ENCODE results near the gene LLPH.

The LLPH gene

DNA sequence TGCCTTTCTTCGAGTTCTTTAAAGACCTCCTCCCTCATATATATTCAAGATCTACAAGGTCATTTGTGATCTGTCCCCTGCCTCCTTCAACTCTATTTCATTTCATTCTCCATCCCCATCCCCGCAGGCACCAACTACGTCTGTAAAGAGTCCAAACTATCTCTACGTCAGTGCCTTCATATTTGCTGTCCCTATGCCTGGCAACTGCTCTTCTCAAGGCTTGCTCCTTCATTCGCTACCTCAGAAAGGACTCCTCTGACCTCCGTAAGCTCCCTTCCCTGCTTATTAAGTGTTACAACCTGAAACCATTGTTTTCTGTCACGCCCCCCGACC, 650 bp downstream of the LLPH start:
- peak overlapping the region; percentile 93 for H3K4me3 Mint-ChIP-seq
- H3K4me1 Mint-ChIP-seq = peaks cover 32% of the 10 kb centered on the region
- H3K27me3 Mint-ChIP-seq = no peaks in the 10 kb centered on the region
- ATAC-seq (ENCODE audit: low read depth) (no peak), DNase-seq (ENCODE audit: low spot score in 2 of 2) (no peak)
- H3K27ac Mint-ChIP-seq = peak overlapping the region; percentile 94
- H3K36me3 Mint-ChIP-seq = peaks cover 31% of the 10 kb centered on the region
- H3K9me3 Mint-ChIP-seq = peaks cover 2% of the 10 kb centered on the region

DNA sequence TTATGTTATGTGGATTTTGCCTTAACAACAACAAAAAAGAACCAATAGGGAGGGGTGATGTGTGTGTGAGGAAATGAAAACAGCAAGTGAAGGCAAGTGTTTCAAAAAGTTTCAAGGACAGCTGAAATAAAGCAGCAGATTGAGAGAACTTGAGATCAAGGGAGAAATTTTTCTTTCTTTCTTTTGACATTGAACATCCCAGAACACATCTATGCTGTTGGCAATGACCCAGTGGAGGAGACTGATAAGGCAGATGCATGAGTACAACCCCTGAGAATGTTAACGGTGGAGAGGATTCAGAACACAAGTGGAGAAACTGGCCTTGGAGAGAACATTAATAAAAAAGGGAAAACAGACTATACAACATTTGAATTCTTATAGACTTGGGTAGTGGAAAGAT, 2.9 kb downstream of the LLPH start:
- no peak for DNase-seq (ENCODE audit: low spot score in 2 of 2)
- Mint-ChIP-seq H3K9me3 (peaks cover 2% of the 10 kb centered on the region), H3K36me3 (peaks cover 41% of the 10 kb centered on the region), H3K27ac (no peak overlapping the region), H3K4me3 (no peak overlapping the region), H3K27me3 (no peaks in the 10 kb centered on the region), H3K4me1 (peaks cover 35% of the 10 kb centered on the region)
- ATAC-seq (ENCODE audit: low read depth) = no peak

GRCh38 chr12:66120477-66120876, 10.1 kb downstream of the LLPH start:
- Mint-ChIP-seq H3K27ac (no peak overlapping the region), H3K4me1 (peaks cover 8% of the 10 kb centered on the region), H3K4me3 (no peak overlapping the region), H3K36me3 (peaks cover 27% of the 10 kb centered on the region), H3K27me3 (no peaks in the 10 kb centered on the region), H3K9me3 (no peaks in the 10 kb centered on the region)
- DNase-seq (ENCODE audit: low spot score in 2 of 2) = no peak
- ATAC-seq (ENCODE audit: low read depth) = no peak

- no peaks in the 10 kb centered on the region for H3K9me3 Mint-ChIP-seq
- H3K36me3 Mint-ChIP-seq = peaks cover 22% of the 10 kb centered on the region
- no peak overlapping the region for H3K4me3 Mint-ChIP-seq
- DNase-seq (ENCODE audit: low spot score in 2 of 2) (no peak), ATAC-seq (ENCODE audit: low read depth) (no peak)
- H3K4me1 Mint-ChIP-seq = peaks cover 7% of the 10 kb centered on the region
- no peaks in the 10 kb centered on the region for H3K27me3 Mint-ChIP-seq
- no peak overlapping the region for H3K27ac Mint-ChIP-seq
These were observed 10.7 kb downstream of the LLPH start for GRCh38 chr12:66119870-66120241.

GRCh38 chr12:66119229-66119869, 11.2 kb downstream of the LLPH start:
- no peaks in the 10 kb centered on the region for H3K9me3 Mint-ChIP-seq
- no peak overlapping the region for H3K27ac Mint-ChIP-seq
- DNase-seq (ENCODE audit: low spot score in 2 of 2) = no peak
- ATAC-seq (ENCODE audit: low read depth) = no peak
- peaks cover 18% of the 10 kb centered on the region for H3K36me3 Mint-ChIP-seq
- peaks cover 3% of the 10 kb centered on the region for H3K4me1 Mint-ChIP-seq
- H3K4me3 Mint-ChIP-seq = no peak overlapping the region
- H3K27me3 Mint-ChIP-seq = no peaks in the 10 kb centered on the region

DNA sequence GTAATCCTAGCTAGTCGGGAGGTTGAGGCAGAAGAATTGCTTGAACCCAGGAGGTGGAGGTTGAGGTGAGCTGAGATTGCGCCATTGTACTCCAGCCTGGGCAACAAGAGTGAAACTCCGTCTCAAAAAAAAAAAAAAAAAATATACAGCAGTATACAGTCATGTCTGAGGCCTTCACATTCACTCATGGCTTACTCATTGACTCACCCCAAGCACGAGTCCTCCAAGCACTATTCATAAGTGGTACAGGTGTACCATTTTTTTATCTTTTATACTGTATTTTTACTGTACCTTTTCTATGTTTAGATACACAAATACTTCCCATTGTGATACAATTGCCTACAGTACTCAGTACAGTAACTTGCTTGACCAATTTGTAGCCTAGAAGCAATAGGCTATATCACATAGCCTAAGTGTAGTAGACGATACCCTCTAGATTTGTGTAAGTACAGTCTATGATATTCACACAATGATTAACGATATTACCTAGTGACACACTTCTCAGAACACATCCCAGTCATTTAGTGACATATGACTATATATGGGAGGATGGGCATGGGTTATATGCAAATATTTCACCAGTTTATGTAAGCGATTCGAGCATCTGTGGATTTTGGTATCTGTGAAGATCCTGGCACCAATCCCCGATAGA, 12.2 kb downstream of the LLPH start:
- Mint-ChIP-seq H3K27me3 (no peaks in the 10 kb centered on the region), H3K4me3 (no peak overlapping the region), H3K4me1 (peaks cover 5% of the 10 kb centered on the region), H3K9me3 (no peaks in the 10 kb centered on the region), H3K36me3 (peaks cover 14% of the 10 kb centered on the region), H3K27ac (no peak overlapping the region)
- DNase-seq (ENCODE audit: low spot score in 2 of 2) = no peak
- no peak for ATAC-seq (ENCODE audit: low read depth)

DNA sequence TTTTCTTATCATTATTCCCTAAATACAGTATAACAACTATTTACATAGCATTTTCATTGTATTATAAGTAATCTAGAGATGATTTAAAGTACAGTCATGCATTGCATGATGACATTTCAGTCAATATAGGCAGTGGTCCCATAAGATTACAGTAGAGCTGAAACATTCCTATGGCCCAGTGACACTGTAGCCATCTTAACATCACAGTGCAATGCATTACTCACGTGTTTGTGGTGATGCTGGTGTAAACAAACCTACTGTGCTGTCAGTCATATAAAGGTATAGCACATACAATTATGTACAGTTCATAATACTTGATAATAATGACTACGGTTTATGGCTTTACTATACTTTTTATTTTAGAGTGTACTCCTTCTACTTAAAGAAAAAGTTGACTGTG, 13.3 kb downstream of the LLPH start:
- Mint-ChIP-seq H3K27ac (no peak overlapping the region), H3K36me3 (peaks cover 13% of the 10 kb centered on the region), H3K4me3 (no peak overlapping the region), H3K9me3 (no peaks in the 10 kb centered on the region), H3K27me3 (no peaks in the 10 kb centered on the region), H3K4me1 (peaks cover 5% of the 10 kb centered on the region)
- DNase-seq (ENCODE audit: low spot score in 2 of 2) (no peak), ATAC-seq (ENCODE audit: low read depth) (no peak)

DNA sequence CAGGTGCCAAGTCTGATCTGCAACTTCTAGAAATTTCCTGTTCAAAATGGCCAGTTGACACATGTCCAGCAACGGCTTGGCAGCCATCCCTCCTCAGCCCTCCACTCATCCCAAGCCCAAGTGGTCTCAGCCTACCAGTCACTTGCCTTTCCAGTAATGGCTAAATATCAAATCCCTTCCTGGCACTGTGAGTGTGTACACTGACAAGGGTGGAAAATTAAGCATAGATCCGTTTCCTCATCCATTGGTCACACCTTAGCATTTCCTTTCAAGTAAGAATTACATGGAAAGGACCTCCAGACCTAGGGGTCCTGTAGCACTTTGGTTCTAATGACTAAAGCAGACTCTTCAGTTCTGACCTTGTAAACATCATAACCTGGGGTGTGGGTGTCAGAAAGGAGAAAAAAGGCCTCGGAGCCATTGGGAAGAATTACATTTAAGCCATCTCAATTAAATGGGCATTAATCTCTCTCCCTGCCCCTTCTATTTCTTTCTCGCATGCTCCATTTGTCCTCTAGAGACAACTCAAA, 15.4 kb downstream of the LLPH start:
- H3K36me3 Mint-ChIP-seq = peaks cover 9% of the 10 kb centered on the region
- ATAC-seq (ENCODE audit: low read depth) = no peak
- no peaks in the 10 kb centered on the region for H3K9me3 Mint-ChIP-seq
- DNase-seq (ENCODE audit: low spot score in 2 of 2) = no peak
- no peaks in the 10 kb centered on the region for H3K27me3 Mint-ChIP-seq
- H3K4me1 Mint-ChIP-seq = peaks cover 5% of the 10 kb centered on the region
- no peak overlapping the region for H3K4me3 Mint-ChIP-seq
- H3K27ac Mint-ChIP-seq = no peak overlapping the region

DNA sequence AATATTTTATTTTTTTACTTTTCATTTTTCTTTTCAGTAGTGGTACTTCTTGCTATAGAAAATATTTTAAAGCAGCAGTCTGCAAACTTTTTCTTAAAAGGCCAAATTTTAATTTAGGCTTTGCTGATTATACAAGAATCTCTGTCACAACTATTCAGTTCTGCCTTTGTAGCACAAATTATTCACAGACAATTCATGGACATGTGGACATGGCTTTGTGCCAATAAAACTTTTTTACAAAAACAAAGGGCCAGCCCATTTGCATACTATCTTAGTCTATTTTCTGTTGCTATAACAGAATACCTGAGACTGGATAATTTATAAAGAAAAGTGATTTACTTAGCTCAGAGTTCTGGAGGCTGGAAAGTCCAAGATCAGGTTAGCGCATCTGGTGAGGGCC, 17.1 kb downstream of the LLPH start:
- ATAC-seq (ENCODE audit: low read depth) (no peak), DNase-seq (ENCODE audit: low spot score in 2 of 2) (no peak)
- Mint-ChIP-seq H3K27ac (no peak overlapping the region), H3K27me3 (no peaks in the 10 kb centered on the region), H3K4me3 (no peak overlapping the region), H3K36me3 (peaks cover 5% of the 10 kb centered on the region), H3K4me1 (peaks cover 2% of the 10 kb centered on the region), H3K9me3 (no peaks in the 10 kb centered on the region)

- Mint-ChIP-seq H3K4me1 (peaks cover 6% of the 10 kb centered on the region), H3K36me3 (peaks cover 3% of the 10 kb centered on the region), H3K4me3 (no peak overlapping the region), H3K9me3 (no peaks in the 10 kb centered on the region), H3K27ac (no peak overlapping the region), H3K27me3 (peaks cover 1% of the 10 kb centered on the region)
- no peak for DNase-seq (ENCODE audit: low spot score in 2 of 2)
- no peak for ATAC-seq (ENCODE audit: low read depth)
These were observed 18.9 kb downstream of the LLPH start for GRCh38 chr12:66111605-66112004.

DNA sequence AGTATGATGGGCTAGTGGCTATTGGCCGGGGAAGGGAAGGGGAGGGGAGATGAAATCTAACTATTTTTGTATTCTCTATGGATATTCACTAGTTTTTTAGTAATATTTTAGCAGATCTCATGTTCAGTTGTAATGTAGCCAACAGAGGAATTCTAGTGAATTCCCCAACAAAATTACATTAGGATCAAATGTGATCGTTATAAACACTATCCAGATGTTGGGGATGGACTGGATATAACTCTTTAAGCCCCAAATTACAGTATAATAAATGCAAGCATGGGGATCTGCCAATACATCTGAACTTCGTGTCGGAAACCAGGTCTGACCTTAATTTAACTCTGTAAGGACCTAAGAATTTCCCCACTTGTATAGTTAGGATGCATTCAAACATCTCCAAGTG, 21.5 kb downstream of the LLPH start:
- Mint-ChIP-seq H3K4me3 (no peak overlapping the region), H3K36me3 (peaks cover 2% of the 10 kb centered on the region), H3K27me3 (peaks cover 4% of the 10 kb centered on the region), H3K27ac (no peak overlapping the region), H3K9me3 (no peaks in the 10 kb centered on the region), H3K4me1 (peaks cover 4% of the 10 kb centered on the region)
- ATAC-seq (ENCODE audit: low read depth) (no peak), DNase-seq (ENCODE audit: low spot score in 2 of 2) (no peak)

DNA sequence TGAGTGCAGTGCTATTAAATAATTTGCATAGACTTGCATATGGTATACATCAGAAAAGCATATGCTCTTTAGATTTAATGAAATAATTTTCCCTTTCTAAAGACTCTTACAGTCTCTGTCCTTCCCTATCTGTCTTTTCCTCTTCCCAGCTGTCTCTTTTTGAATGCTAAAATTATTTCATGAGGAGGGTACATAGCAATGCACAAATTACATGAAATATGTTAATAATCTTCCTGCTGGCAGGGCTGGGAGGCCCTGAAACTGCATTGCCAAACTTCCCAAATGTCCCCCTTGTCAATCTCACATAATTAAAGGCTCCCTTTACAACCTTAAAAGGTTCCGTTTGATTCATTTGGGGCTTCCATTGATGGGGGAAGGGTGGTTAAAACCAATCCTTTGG, 22.2 kb downstream of the LLPH start:
- no peaks in the 10 kb centered on the region for H3K9me3 Mint-ChIP-seq
- H3K4me3 Mint-ChIP-seq = no peak overlapping the region
- ATAC-seq (ENCODE audit: low read depth) = no peak
- peaks cover 4% of the 10 kb centered on the region for H3K4me1 Mint-ChIP-seq
- H3K27me3 Mint-ChIP-seq = peaks cover 4% of the 10 kb centered on the region
- no peaks in the 10 kb centered on the region for H3K36me3 Mint-ChIP-seq
- H3K27ac Mint-ChIP-seq = no peak overlapping the region
- no peak for DNase-seq (ENCODE audit: low spot score in 2 of 2)

DNA sequence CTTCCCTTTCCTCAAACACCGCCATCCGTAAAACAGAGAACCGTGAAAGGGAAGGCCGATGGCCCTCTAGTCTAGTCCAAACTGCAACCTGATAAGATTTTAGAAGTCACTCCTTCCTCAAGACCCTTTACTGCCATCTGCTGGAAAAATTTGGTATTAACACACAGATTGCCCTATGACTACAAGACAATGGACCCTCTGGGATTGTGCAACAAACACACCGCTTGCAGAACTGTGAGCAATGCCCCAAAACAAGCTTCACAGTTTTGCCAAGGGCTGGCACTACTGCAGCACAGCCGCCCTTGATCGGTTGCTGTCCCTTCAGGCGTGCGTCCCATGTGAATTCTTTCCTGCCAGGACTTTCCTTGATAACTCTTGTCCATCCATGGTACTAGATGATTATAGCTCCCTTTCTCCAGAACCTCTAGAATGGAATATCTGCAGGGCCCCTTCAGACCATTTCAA, 23.1 kb downstream of the LLPH start:
- H3K27me3 Mint-ChIP-seq = peaks cover 10% of the 10 kb centered on the region

DNA sequence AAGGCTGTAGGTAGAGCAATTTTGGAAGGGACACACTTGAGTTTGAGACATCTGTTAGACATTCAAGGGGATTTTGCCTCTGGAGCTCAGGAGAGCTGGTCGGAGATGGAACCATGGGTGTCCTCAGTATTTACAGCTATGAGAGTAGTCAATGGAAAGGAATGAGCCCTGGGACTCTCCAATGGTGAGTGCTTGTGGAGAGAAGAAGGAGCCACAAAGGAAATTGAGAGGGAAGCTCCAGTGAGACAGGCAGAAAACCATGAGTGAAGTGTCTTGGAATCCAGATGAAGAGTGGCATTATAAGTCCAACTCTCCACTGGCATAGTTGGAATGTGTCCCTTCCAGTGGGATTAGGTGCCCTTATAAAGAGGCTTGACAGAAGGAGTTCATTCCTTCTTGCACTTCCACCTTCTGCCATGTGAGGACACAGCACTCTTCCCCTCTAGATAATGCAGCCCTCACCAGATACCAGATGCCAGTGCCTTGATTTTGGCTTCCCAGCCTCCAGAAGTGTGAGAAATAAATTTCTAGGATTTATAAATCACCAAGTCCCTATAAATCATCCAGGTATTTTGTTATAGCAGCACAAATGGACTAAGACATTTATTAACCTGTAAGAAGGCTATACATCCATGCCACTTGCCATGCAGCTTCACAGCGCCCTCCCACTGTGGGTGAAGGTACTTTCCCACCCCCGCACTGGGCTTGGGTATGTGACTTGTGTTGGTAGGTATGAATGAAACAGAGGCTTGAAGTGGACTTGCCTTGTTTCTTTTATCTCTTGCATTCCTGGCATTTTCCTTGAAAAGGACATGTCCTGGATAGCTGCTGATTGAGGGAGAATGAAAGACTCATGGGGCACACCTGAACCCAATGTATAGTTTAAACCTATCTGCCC, 27.3 kb downstream of the LLPH start:
- no peak for DNase-seq (ENCODE audit: low spot score in 2 of 2)
- Mint-ChIP-seq H3K9me3 (peaks cover 3% of the 10 kb centered on the region), H3K4me1 (peaks cover 4% of the 10 kb centered on the region), H3K27me3 (peaks cover 20% of the 10 kb centered on the region), H3K36me3 (no peaks in the 10 kb centered on the region), H3K4me3 (no peak overlapping the region), H3K27ac (no peak overlapping the region)
- no peak for ATAC-seq (ENCODE audit: low read depth)

More for the DNA sequence above, 23.1 kb downstream of the LLPH start:
- Mint-ChIP-seq H3K4me1 (peaks cover 4% of the 10 kb centered on the region), H3K27ac (no peak overlapping the region), H3K9me3 (no peaks in the 10 kb centered on the region), H3K36me3 (no peaks in the 10 kb centered on the region), H3K4me3 (no peak overlapping the region)
- peak; percentile 67 to 82 for DNase-seq (ENCODE audit: low spot score in 2 of 2)
- peak; percentile 80 for ATAC-seq (ENCODE audit: low read depth)

Measured in memory B cell (primary cell).